H1 (cell line): Measurements from ENCODE around the gene CAMSAP1. TPM values are rescaled to one million over a fixed set of nuclear protein-coding genes. Genes with fewer than 3 reads are reported as not detected.

ENCODE experiments used
- CTCF ChIA-PET: fragments of 300-600 bp; sonication (Branson Sonifier 250); formaldehyde crosslinking; loops from one replicate; lab custom pipeline; 2021; ENCODE audit not compliant: partially characterized antibody; lab: Charles Lee
- POLR2A ChIA-PET: fragments of 300-600 bp; sonication (Branson Sonifier 250); formaldehyde crosslinking; loops from one replicate; lab custom pipeline; 2021; ENCODE audit warnings: inconsistent platforms; ENCODE audit not compliant: partially characterized antibody; lab: Charles Lee
- DNase-seq, 2 experiments: peaks; one replicate each; pipeline versions ENCODE4 v3.0.0 to v3.0.0-alpha.2; 2010 to 2022; ENCODE audit warnings: low spot score in 2 of 2, low read depth in 1 of 2, mixed read lengths in 1 of 2
- FAIRE-seq: peaks from 2 replicates; lab custom pipeline; 2011; peaks lifted over from hg19 to GRCh38; lab: Jason Lieb, UNC
- H2AFZ ChIP-seq: 2 replicates; pipeline ENCODE4 v1.8.1; 2012; ENCODE audit warnings: low read length, inconsistent platforms
- H2AK5ac ChIP-seq: 2 replicates; pipeline ENCODE4 v1.6.1; 2013; ENCODE audit warnings: low read depth, low read length
- H2BK120ac ChIP-seq: replicated peaks from 2 replicates; pipeline ENCODE3; 2013; ENCODE audit warnings: low read depth, low read length, inconsistent platforms
- H2BK12ac ChIP-seq: 2 replicates; pipeline ENCODE4 v1.6.1; 2013; ENCODE audit warnings: low read depth, low read length
- H2BK15ac ChIP-seq: 2 replicates; pipeline ENCODE4 v1.6.1; 2013; ENCODE audit warnings: low read length
- H2BK20ac ChIP-seq: 2 replicates; pipeline ENCODE4 v1.6.1; 2013; ENCODE audit warnings: low read length
- H2BK5ac ChIP-seq: 2 replicates; pipeline ENCODE4 v1.6.1; 2013; ENCODE audit warnings: low read depth, low read length
- H3K14ac ChIP-seq: 2 replicates; pipeline ENCODE4 v1.6.1; 2013; ENCODE audit warnings: inconsistent platforms; ENCODE audit not compliant: insufficient read length
- H3K18ac ChIP-seq: 2 replicates; pipeline ENCODE4 v1.6.1; 2013; ENCODE audit warnings: low read length; ENCODE audit errors: extremely low read depth
- H3K23ac ChIP-seq: 2 replicates; pipeline ENCODE4 v1.6.1; 2013; ENCODE audit warnings: inconsistent platforms; ENCODE audit not compliant: insufficient read length
- H3K23me2 ChIP-seq: 2 replicates; pipeline ENCODE4 v1.6.1; 2013; ENCODE audit warnings: low read depth, low read length
- H3K27ac ChIP-seq: 2 replicates; pipeline ENCODE4 v1.6.1; 2011; ENCODE audit warnings: low read depth, low read length, inconsistent platforms
- H3K27me3 ChIP-seq, 4 experiments: replicated peaks in 1 of 4; 1 replicate in 1 of 4; 2 replicates in 3 of 4; pipeline versions ENCODE4 v1.6.1 to v1.8.1; 2011 to 2013; ENCODE audit warnings: low read length in 3 of 4, mild to moderate bottlenecking in 3 of 4, inconsistent platforms in 2 of 4, mixed read lengths in 2 of 4, moderate library complexity in 1 of 4; ENCODE audit not compliant: control insufficient read depth in 3 of 4, insufficient read depth in 3 of 4; ENCODE audit errors: extremely low read depth in 1 of 4
- H3K36me3 ChIP-seq, 4 experiments: 2 replicates each; pipeline versions ENCODE4 v1.6.1 to v1.8.1; 2011 to 2013; ENCODE audit warnings: mild to moderate bottlenecking in 4 of 4, low read length in 3 of 4, moderate library complexity in 2 of 4, control low read depth in 1 of 4, inconsistent platforms in 1 of 4; ENCODE audit not compliant: insufficient read depth in 4 of 4, control insufficient read depth in 2 of 4
- H3K4ac ChIP-seq: replicated peaks from 2 replicates; pipeline ENCODE3; 2013; ENCODE audit warnings: low read length, low read depth, mixed read lengths, inconsistent platforms; ENCODE audit not compliant: insufficient read length
- H3K4me1 ChIP-seq, 4 experiments: replicated peaks in 1 of 4; 1 replicate in 1 of 4; 2 replicates in 3 of 4; pipeline versions ENCODE4 v1.6.1 to v1.8.1; 2011 to 2013; ENCODE audit warnings: low read length in 3 of 4, inconsistent platforms in 2 of 4, mixed read lengths in 1 of 4; ENCODE audit not compliant: insufficient read depth in 4 of 4, control insufficient read depth in 3 of 4
- H3K4me2 ChIP-seq, 2 experiments: 2 replicates each; pipeline versions ENCODE4 v1.6.1 to v1.8.1; 2011 to 2013; ENCODE audit warnings: low read depth in 2 of 2, low read length in 2 of 2, control low read depth in 1 of 2, inconsistent platforms in 1 of 2, mild to moderate bottlenecking in 1 of 2; ENCODE audit not compliant: insufficient read depth in 1 of 2
- H3K4me3 ChIP-seq, 4 experiments: fragments of 200-600, 300-600 bp in 1 of 4; sonication (generic), shearing (Covaris generic), sonication (Bioruptor Twin) in 1 of 4; 2 replicates each; pipeline versions ENCODE4 v1.5.1 to v1.8.1; 2011 to 2016; ENCODE audit warnings: low read length in 4 of 4, low read depth in 3 of 4, control low read depth in 2 of 4, inconsistent platforms in 2 of 4, mild to moderate bottlenecking in 2 of 4, mixed read lengths in 1 of 4, moderate library complexity in 1 of 4; ENCODE audit not compliant: insufficient read depth in 2 of 4; ENCODE audit errors: extremely low read depth in 1 of 4
- H3K56ac ChIP-seq: replicated peaks from 2 replicates; pipeline ENCODE3; 2013; ENCODE audit warnings: low read depth, mild to moderate bottlenecking, mixed read lengths, low read length, inconsistent platforms; ENCODE audit not compliant: insufficient read length
- H3K79me1 ChIP-seq: 2 replicates; pipeline ENCODE4 v1.6.1; 2013; ENCODE audit warnings: low read depth, low read length, control low read depth
- H3K79me2 ChIP-seq, 2 experiments: 2 replicates each; pipeline versions ENCODE4 v1.6.1 to v1.8.1; 2012 to 2013; ENCODE audit warnings: low read length in 2 of 2, mild to moderate bottlenecking in 2 of 2, inconsistent platforms in 1 of 2; ENCODE audit not compliant: insufficient read depth in 2 of 2, control insufficient read depth in 1 of 2
- H3K9ac ChIP-seq, 4 experiments: replicated peaks in 1 of 4; 1 replicate in 1 of 4; 2 replicates in 3 of 4; pipeline versions ENCODE4 v1.6.1 to v1.8.1; 2011 to 2013; ENCODE audit warnings: low read depth in 3 of 4, low read length in 3 of 4, control low read depth in 2 of 4, mild to moderate bottlenecking in 2 of 4, moderate library complexity in 2 of 4, inconsistent platforms in 1 of 4; ENCODE audit errors: extremely low read depth in 1 of 4
- H3K9me3 ChIP-seq, 2 experiments: 2 replicates each; pipeline versions ENCODE4 v1.6.1 to v1.8.1; 2012 to 2013; ENCODE audit warnings: mild to moderate bottlenecking in 2 of 2, moderate library complexity in 2 of 2, control low read depth in 1 of 2, inconsistent platforms in 1 of 2, low read depth in 1 of 2, low read length in 1 of 2, mixed read lengths in 1 of 2; ENCODE audit not compliant: insufficient read depth in 2 of 2
- H4K20me1 ChIP-seq, 2 experiments: replicated peaks in 1 of 2; 2 replicates each; pipeline versions ENCODE3 to v1.8.1; 2011 to 2013; ENCODE audit warnings: inconsistent platforms in 2 of 2, low read length in 2 of 2, mild to moderate bottlenecking in 1 of 2; ENCODE audit not compliant: insufficient read depth in 2 of 2, control insufficient read depth in 1 of 2
- H4K5ac ChIP-seq: 2 replicates; pipeline ENCODE4 v1.6.1; 2013; ENCODE audit warnings: low read length, low read depth, mixed read lengths, inconsistent platforms; ENCODE audit not compliant: insufficient read length
- H4K8ac ChIP-seq: 2 replicates; pipeline ENCODE4 v1.8.0; 2013; ENCODE audit warnings: mild to moderate bottlenecking, moderate library complexity, low read length, inconsistent platforms; ENCODE audit not compliant: insufficient read depth; ENCODE audit errors: extremely low read depth
- H4K91ac ChIP-seq: replicated peaks from 2 replicates; pipeline ENCODE3; 2013; ENCODE audit warnings: low read length, mixed read lengths, inconsistent platforms; ENCODE audit not compliant: insufficient read length
- ASH2L ChIP-seq: fragments of 200-600, 300-600 bp; sonication (generic); IDR thresholded peaks from one replicate; pipeline ENCODE4 v1.7.1; 2017; ENCODE audit warnings: low read length
- CTBP2 ChIP-seq: IDR thresholded peaks from 2 replicates; pipeline ENCODE4 v1.7.0; 2011; ENCODE audit warnings: borderline replicate concordance, mild to moderate bottlenecking, moderate library complexity, mixed read lengths, low read length; ENCODE audit not compliant: insufficient read depth, insufficient read length
- EP300 ChIP-seq, 2 experiments: IDR thresholded peaks; 1 replicate in 1 of 2; 2 replicates in 1 of 2; pipeline ENCODE4 v1.6.1; 2011 to 2012; ENCODE audit warnings: low read depth in 2 of 2, low read length in 2 of 2, mild to moderate bottlenecking in 2 of 2, borderline replicate concordance in 1 of 2, inconsistent platforms in 1 of 2, moderate library complexity in 1 of 2
- RXRA ChIP-seq: IDR thresholded peaks from 2 replicates; pipeline ENCODE4 v1.6.1; 2011; ENCODE audit warnings: low read depth, mild to moderate bottlenecking, low read length, moderate library complexity; ENCODE audit not compliant: insufficient read depth
- SIX5 ChIP-seq: IDR thresholded peaks from 2 replicates; pipeline ENCODE4 v1.6.1; 2011; ENCODE audit warnings: mild to moderate bottlenecking, low read depth, low read length
- TAF7 ChIP-seq: optimal IDR thresholded peaks from 2 replicates; pipeline ENCODE3; 2011; ENCODE audit warnings: low read depth, mild to moderate bottlenecking, inconsistent platforms, low read length, moderate library complexity, borderline replicate concordance
- TCF12 ChIP-seq: IDR thresholded peaks from 2 replicates; pipeline ENCODE4 v1.6.1; 2011; ENCODE audit warnings: low read depth, mild to moderate bottlenecking, low read length
- WGBS, 2 experiments: shearing (Covaris generic) in 1 of 2; methylation state at CpG; one replicate each; pipeline versions ENCODE4 v1.1.6 to v1.1.7; 2013 to 2015; ENCODE audit warnings: low lambda C conversion rate in 2 of 2, mixed read lengths in 2 of 2, inconsistent platforms in 1 of 2, low coverage in 1 of 2, missing lambda C conversion rate in 1 of 2; ENCODE audit not compliant: insufficient replicate concordance in 2 of 2, insufficient coverage in 1 of 2, insufficient read length in 1 of 2; ENCODE audit errors: extremely low coverage in 1 of 2, missing lambda C conversion rate in 1 of 2; 5-methylcytosine and 5-hydroxymethylcytosine counted together
- polyA plus RNA-seq, 7 experiments: library from polyadenylated mRNA; depleted of rRNA in 3 of 7; stranded (reverse) in 5 of 7; unstranded in 2 of 7; fragments of >200 nt in 5 of 7; fragments of 200-250 nt in 2 of 7; gene quantifications; 1 replicate in 5 of 7; 2 replicates in 1 of 7; 4 replicates in 1 of 7; pipeline versions ENCODE4 v1.2.1 to v1.2.3, GENCODE V29; 2011 to 2013; ENCODE audit warnings: missing spikeins in 2 of 7, mixed read lengths in 2 of 7
- total RNA-seq: library from RNA; stranded (reverse); fragmentation: NEBNext Ultra II Directional; extraction: Animal tissue kit (Norgen Biotek cat#: 25700); gene quantifications from 2 replicates; pipeline ENCODE4 v1.2.1, GENCODE V29; 2021

CAMSAP1 gene
- total and polyA plus RNA-seq, 2 of the 8 experiments (the other 6 are each of a cell fraction or from before 2014, with no cell fraction given): 13.4 to 44.0 TPM

DNA sequence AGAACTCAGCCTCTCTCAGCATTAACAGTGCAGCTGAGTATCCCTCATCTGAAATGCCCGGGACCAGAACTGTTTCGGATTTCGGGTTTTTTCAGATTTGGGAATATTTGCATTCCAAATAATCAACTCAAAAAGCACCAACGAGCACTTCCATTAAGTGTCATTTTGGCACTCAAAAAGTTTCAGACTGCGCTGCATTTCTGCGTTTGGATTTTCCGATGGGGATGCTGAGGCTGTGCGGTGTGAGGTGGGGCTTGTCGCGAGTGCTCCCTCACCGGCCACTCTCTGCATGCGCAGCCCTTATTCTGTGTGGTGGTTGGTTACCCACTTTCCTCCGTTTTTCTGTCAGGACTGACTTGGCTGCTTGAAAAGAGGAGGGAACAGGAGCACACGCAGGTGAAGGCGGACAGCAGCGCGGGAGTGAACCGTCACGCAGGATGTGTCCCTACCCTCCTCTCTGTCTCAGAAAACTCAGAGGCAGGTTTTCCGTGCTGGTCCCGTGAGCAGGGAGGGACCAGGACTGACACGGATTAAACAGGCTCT lies 45.4 kb upstream of the CAMSAP1 start:
- Histone ChIP-seq H2BK12ac (no peak overlapping the region), H2BK120ac (no peak overlapping the region), H3K18ac (no peak overlapping the region), H2AK5ac (no peak overlapping the region), H2BK15ac (no peak overlapping the region), H3K9ac (no peak overlapping the region), H3K79me1 (peaks cover 6% of the 10 kb centered on the region), H4K91ac (no peak overlapping the region), H4K5ac (no peak overlapping the region), H3K79me2 (peaks cover 0 to 19% of the 10 kb centered on the region in 2 experiments; a peak in 2 of 4 replicates), H3K4me3 (no peak overlapping the region), H3K27me3 (no peaks in the 10 kb centered on the region), H2BK20ac (no peak overlapping the region), H3K14ac (no peak overlapping the region), H4K20me1 (peaks cover 6 to 12% of the 10 kb centered on the region in 2 experiments), H3K4me2 (no peak overlapping the region), H2BK5ac (no peak overlapping the region), H3K56ac (no peak overlapping the region), H4K8ac (no peak overlapping the region), H3K23ac (no peak overlapping the region), H3K9me3 (no peaks in the 10 kb centered on the region), H3K36me3 (peaks cover 0 to 25% (median 13%) of the 10 kb centered on the region in 4 experiments; a peak in 6 of 8 replicates), H3K27ac (no peak overlapping the region), H2AFZ (no peak overlapping the region), H3K4ac (no peak overlapping the region), H3K4me1 (no peaks in the 10 kb centered on the region; a peak in 1 of 7 replicates), H3K23me2 (peaks cover 3% of the 10 kb centered on the region; the same call in 1 of the 2 replicates)
- 90% methylated on average over 22 of the region's 22 CpGs; no CpG with 5 or more reads in 1 of the 2 experiments for WGBS, 2 experiments
- DNase-seq: no peak
- TF ChIP-seq TAF7 (no peak), RXRA (no peak), SIX5 (no peak), TCF12 (no peak), EP300 (IDR thresholded peaks at IDR 0.05; ENCODE audit: borderline replicate concordance in 1 of 2, low read depth in 2 of 2, low read length in 2 of 2) (no peak), CTBP2 (no peak), ASH2L (no peak)
- no peak for FAIRE-seq
- ChIA-PET CTCF (interaction anchor here (0.7 to 1.1 kb wide), 4 partner anchors 8 to 170 kb away, joined by 3 to 4 read pairs (median 3); no protein-coding TSS in a partner anchor), POLR2A (no interaction called here)
